Measurements from ENCODE around the gene NOTUM. TPM values are rescaled to one million over a fixed set of nuclear protein-coding genes. Genes with fewer than 3 reads are reported as not detected.
A peak's percentile ranks its signal among the peaks of the same experiment; 100 is the strongest.
"Not testable (repeated sequence)": the region's sequence is repeated elsewhere in the genome, so short reads cannot be mapped to it uniquely, and the experiment has no call there.

The NOTUM gene
- total RNA-seq, 2 donors from 2014 or later, result not detected

- Mint-ChIP-seq H3K27me3 (no peaks in the 10 kb centered on the region), H3K4me1 (peaks cover 4% of the 10 kb centered on the region), H3K36me3 (ENCODE audit: low read depth) (no peaks in the 10 kb centered on the region), H3K4me3 (no peak overlapping the region), H3K27ac (no peak overlapping the region)
- DNase-seq (no peak), ATAC-seq (no peak)
- no peaks in the 10 kb centered on the region for H3K9me3 ChIP-seq (ENCODE audit: control insufficient read depth, low read length, poor library complexity, severe bottlenecking)
Measured at GRCh38 chr17:81992306-81993102, 31.5 kb upstream of the NOTUM start.

- DNase-seq (no peak), ATAC-seq (no peak)
- no peaks in the 10 kb centered on the region for H3K27me3 Mint-ChIP-seq
- H3K9me3 ChIP-seq (ENCODE audit: control insufficient read depth, low read length, poor library complexity, severe bottlenecking), result no peaks in the 10 kb centered on the region
- no peaks in the 10 kb centered on the region for H3K36me3 Mint-ChIP-seq (ENCODE audit: low read depth)
- no peak overlapping the region for H3K27ac Mint-ChIP-seq
- H3K4me3 Mint-ChIP-seq, result no peak overlapping the region
- peaks cover 4% of the 10 kb centered on the region for H3K4me1 Mint-ChIP-seq
Measured at GRCh38 chr17:81991684-81992305, 30.8 kb upstream of the NOTUM start.

DNA sequence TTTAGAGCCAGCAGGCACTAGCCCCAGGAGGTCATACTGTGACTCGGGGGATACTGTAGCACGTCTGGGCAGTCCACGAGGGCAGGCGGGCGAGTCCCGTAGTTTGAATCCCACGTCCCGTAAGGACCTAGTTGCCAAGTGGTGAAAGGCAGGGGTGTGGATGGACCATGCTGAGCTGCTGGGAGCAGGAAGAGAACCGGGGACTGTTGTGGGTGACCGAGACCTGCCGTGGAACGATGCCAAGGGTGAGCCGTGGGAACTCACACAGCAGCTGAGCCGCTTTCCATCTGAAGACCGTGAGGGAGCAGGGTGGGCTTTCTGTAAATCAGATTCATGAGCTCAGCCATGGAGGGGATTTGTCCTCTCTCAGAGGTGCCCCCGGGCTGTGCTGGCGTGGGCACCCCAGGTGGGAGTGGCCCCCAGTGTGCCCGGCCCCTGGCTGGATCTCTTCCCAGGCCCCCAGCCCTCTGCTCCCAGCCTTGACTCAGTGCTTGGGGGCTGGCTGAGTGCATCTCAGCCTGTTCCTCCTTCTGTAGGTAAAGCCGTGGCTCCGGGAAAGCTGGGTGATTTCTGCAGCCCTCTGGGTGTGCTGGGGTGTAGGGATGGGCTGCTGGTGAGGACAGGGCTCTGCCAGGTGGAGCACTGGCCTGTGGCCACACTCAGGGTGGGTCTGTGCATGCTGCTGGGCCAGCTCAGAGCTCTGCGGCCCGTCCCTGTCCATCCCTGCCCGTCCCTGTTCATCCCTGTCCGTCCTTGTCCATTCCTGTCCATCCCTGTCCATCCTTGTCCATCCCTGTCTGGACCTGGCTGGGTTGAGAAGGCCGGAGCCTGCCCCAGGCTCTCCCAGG, 30.1 kb upstream of the NOTUM start:
- Mint-ChIP-seq H3K27me3 (no peaks in the 10 kb centered on the region), H3K27ac (no peak overlapping the region), H3K36me3 (ENCODE audit: low read depth) (no peaks in the 10 kb centered on the region), H3K4me1 (peaks cover 4% of the 10 kb centered on the region), H3K4me3 (no peak overlapping the region)
- no peaks in the 10 kb centered on the region for H3K9me3 ChIP-seq (ENCODE audit: control insufficient read depth, low read length, poor library complexity, severe bottlenecking)
- no peak for ATAC-seq
- no peak for DNase-seq

DNA sequence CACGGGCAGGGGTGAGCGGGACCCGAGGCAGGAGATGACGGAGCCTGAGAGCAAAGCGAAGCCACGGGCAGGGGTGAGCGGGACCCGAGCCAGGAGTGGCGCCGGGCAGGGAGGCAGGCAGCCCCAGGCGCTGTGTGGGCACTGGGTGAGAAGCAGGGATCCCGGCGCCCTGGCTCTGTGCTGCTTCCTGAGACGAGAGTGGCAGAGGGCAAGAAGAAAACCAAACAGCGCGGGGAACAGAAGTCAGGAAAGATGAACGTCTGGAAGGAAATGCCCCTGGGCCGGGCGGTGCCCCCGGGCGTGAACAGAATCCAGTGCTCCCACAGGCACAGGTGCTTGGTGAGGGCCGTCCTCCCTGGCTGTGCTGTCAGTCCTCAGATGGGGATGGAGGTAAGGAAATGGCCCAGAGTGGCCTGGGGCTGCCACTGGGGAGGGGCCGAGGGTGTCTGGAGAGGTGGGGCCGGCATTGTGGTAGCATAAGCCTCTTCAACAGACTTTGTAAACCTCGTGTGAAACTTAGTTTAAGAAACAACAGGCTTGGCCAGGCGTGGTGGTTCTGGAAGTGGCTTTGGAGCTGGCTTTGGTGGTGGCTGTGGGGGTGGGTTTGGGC, 26.3 kb upstream of the NOTUM start:
- Mint-ChIP-seq H3K4me3 (no peak overlapping the region), H3K36me3 (ENCODE audit: low read depth) (peaks cover 8% of the 10 kb centered on the region), H3K4me1 (peaks cover 12% of the 10 kb centered on the region), H3K27ac (no peak overlapping the region), H3K27me3 (no peaks in the 10 kb centered on the region)
- no peak for DNase-seq
- no peak for ATAC-seq
- no peaks in the 10 kb centered on the region for H3K9me3 ChIP-seq (ENCODE audit: control insufficient read depth, low read length, poor library complexity, severe bottlenecking)

GRCh38 chr17:81986606-81987005, 25.6 kb upstream of the NOTUM start:
- Mint-ChIP-seq H3K4me1 (peaks cover 12% of the 10 kb centered on the region), H3K27me3 (no peaks in the 10 kb centered on the region), H3K27ac (no peak overlapping the region), H3K36me3 (ENCODE audit: low read depth) (peaks cover 8% of the 10 kb centered on the region), H3K4me3 (no peak overlapping the region)
- H3K9me3 ChIP-seq (ENCODE audit: control insufficient read depth, low read length, poor library complexity, severe bottlenecking), result no peaks in the 10 kb centered on the region
- ATAC-seq (no peak), DNase-seq (no peak)

GRCh38 chr17:81984773-81985410, 23.9 kb upstream of the NOTUM start:
- Mint-ChIP-seq H3K27ac (no peak overlapping the region), H3K27me3 (no peaks in the 10 kb centered on the region), H3K4me1 (peaks cover 14% of the 10 kb centered on the region), H3K4me3 (no peak overlapping the region), H3K36me3 (ENCODE audit: low read depth) (peaks cover 8% of the 10 kb centered on the region)
- no peaks in the 10 kb centered on the region for H3K9me3 ChIP-seq (ENCODE audit: control insufficient read depth, low read length, poor library complexity, severe bottlenecking)
- no peak for DNase-seq
- no peak for ATAC-seq

GRCh38 chr17:81983639-81984373, 22.8 kb upstream of the NOTUM start:
- Mint-ChIP-seq H3K27ac (no peak overlapping the region), H3K27me3 (no peaks in the 10 kb centered on the region), H3K4me3 (no peak overlapping the region), H3K4me1 (peaks cover 14% of the 10 kb centered on the region), H3K36me3 (ENCODE audit: low read depth) (peaks cover 8% of the 10 kb centered on the region)
- no peaks in the 10 kb centered on the region for H3K9me3 ChIP-seq (ENCODE audit: control insufficient read depth, low read length, poor library complexity, severe bottlenecking)
- ATAC-seq (no peak), DNase-seq (no peak)

DNA sequence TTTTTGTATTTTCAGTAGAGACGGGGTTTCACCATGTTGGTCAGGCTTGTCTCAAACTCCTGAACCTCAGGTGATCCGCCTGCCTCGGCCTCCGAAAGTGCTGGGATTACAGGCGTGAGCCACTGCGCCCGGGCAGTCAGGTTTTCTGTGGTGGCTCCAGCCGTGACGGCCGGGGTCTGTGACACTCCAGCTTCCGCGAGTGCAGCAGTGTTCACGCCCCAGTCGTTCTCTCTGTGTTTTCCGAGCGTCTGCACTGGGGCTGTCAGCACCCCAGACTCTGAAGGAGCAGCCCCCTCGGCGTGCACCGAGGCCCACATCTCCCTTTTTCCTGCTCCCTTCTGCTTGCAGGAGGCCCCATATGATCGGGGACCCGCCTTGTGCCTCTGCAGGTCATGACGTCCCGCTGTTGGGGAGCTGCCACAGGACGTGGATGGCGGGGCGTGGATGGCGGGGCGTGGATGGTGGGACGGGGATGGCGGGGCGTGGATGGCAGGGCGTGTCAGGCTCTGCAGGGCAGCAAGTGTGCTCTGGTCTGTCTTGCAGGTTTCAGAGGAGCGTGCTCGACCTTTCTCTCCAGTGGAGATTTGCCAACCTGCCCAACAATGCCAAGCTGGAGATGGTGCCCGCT, 22.1 kb upstream of the NOTUM start:
- H3K4me3 Mint-ChIP-seq, result no peak overlapping the region
- H3K27ac Mint-ChIP-seq, result no peak overlapping the region
- H3K27me3 Mint-ChIP-seq, result no peaks in the 10 kb centered on the region
- ATAC-seq, result no peak
- no peak for DNase-seq
- H3K36me3 Mint-ChIP-seq (ENCODE audit: low read depth), result peaks cover 8% of the 10 kb centered on the region
- H3K4me1 Mint-ChIP-seq, result peaks cover 17% of the 10 kb centered on the region
- no peaks in the 10 kb centered on the region for H3K9me3 ChIP-seq (ENCODE audit: control insufficient read depth, low read length, poor library complexity, severe bottlenecking)

GRCh38 chr17:81981511-81981910, 20.5 kb upstream of the NOTUM start:
- H3K27me3 Mint-ChIP-seq; ATAC-seq; H3K9me3 ChIP-seq (ENCODE audit: control insufficient read depth, low read length, poor library complexity, severe bottlenecking); H3K27ac Mint-ChIP-seq; H3K36me3 Mint-ChIP-seq (ENCODE audit: low read depth); DNase-seq; H3K4me3 Mint-ChIP-seq: not testable (repeated sequence)
- peaks cover 19% of the 10 kb centered on the region for H3K4me1 Mint-ChIP-seq

DNA sequence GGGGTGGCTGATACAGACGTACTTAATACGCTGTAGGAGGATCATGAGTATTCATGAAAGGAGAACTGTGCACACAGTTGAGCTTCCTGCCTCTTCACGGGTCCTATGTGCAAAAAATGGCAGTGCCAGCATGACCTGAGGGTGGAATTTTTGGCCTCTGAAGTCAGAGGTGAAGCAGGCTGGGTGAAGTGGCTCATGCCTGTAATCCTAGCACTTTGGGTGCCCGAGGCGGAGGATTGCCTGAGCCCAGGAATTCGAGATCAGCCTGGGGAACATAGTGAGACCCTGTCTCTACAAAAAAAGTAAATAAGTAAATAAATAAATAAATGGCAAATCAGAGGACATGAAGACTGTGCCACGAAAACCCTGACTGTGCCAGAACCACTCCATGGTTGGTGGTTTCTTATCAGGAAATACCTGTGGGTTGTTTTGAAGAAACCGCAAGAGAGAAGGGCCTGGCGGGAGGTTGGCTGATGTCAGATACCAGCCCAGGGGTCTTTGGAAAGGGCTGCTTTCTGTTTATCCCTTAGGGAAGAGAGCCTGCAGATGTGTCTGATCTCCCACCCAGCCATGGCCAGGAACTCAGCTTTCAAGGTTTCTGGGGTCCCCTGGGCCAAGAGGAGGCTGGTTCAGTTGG, 19.8 kb upstream of the NOTUM start:
- Mint-ChIP-seq H3K4me1 (peaks cover 25% of the 10 kb centered on the region), H3K4me3 (peak overlapping the region; percentile 97), H3K27ac (peak overlapping the region; percentile 29), H3K27me3 (no peaks in the 10 kb centered on the region), H3K36me3 (ENCODE audit: low read depth) (peaks cover 8% of the 10 kb centered on the region)
- ATAC-seq (no peak), DNase-seq (no peak)
- no peaks in the 10 kb centered on the region for H3K9me3 ChIP-seq (ENCODE audit: control insufficient read depth, low read length, poor library complexity, severe bottlenecking)

DNA sequence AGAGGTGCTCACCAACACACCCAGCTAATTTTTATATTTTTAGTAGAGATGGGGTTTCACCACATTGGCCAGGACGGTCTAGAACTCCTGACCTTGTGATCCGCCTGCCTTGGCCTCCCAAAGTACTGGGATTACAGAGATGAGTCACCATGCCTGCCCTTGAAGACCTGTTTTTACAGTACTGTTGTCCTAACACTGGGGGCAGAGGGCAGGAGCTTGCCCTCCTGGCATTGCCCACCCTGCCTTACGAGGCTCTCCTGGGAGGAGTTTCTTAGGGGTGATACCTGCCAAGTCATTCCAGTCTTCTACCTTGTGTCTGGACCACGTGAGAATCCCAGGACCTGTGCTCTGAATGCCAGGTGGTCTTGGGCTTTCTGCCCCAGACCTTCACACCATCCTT, 19.1 kb upstream of the NOTUM start:
- ATAC-seq, result no peak
- no peak overlapping the region for H3K27ac Mint-ChIP-seq
- peak overlapping the region; percentile 97 for H3K4me3 Mint-ChIP-seq

More for the DNA sequence above, 19.1 kb upstream of the NOTUM start:
- H3K4me1 Mint-ChIP-seq, result peaks cover 24% of the 10 kb centered on the region
- H3K27me3 Mint-ChIP-seq, result no peaks in the 10 kb centered on the region
- peaks cover 7% of the 10 kb centered on the region for H3K36me3 Mint-ChIP-seq (ENCODE audit: low read depth)
- H3K9me3 ChIP-seq (ENCODE audit: control insufficient read depth, low read length, poor library complexity, severe bottlenecking), result no peaks in the 10 kb centered on the region
- no peak for DNase-seq
